Loucy (cell line): ENCODE results near the gene ATP11A.

Experiments used
- H2AFZ ChIP-seq: fragments of 200-600 bp; sonication (generic); 2 replicates; pipeline ENCODE4 v1.6.0; 2016; ENCODE audit warnings: antibody characterized with exemption, mild to moderate bottlenecking, low read length, moderate library complexity
- H3F3A ChIP-seq: fragments of 200-600 bp; 2 replicates; pipeline ENCODE4 v1.6.0; 2016; ENCODE audit warnings: antibody characterized with exemption, low read depth, mild to moderate bottlenecking
- H3K27me3 ChIP-seq: fragments of 200-600 bp; sonication (generic); 2 replicates; pipeline ENCODE4 v1.6.1; 2014; ENCODE audit warnings: low read length, mild to moderate bottlenecking; ENCODE audit not compliant: insufficient read depth, poor library complexity, severe bottlenecking
- H3K36me3 ChIP-seq: fragments of 200-600 bp; sonication (generic); 2 replicates; pipeline ENCODE4 v1.6.1; 2016; ENCODE audit warnings: low read length; ENCODE audit not compliant: insufficient read depth
- H3K4me1 ChIP-seq: fragments of 200-600 bp; sonication (generic); 2 replicates; pipeline ENCODE4 v1.5.1; 2014; ENCODE audit warnings: low read length, mild to moderate bottlenecking; ENCODE audit not compliant: insufficient read depth, poor library complexity, severe bottlenecking
- H3K4me2 ChIP-seq: fragments of 200-600 bp; sonication (generic); 2 replicates; pipeline ENCODE4 v1.6.0; 2014; ENCODE audit warnings: antibody characterized with exemption, low read length, low read depth, mild to moderate bottlenecking; ENCODE audit not compliant: poor library complexity, severe bottlenecking
- H3K4me3 ChIP-seq: fragments of 200-600 bp; sonication (generic); 2 replicates; pipeline ENCODE4 v1.5.1; 2014; ENCODE audit warnings: low read length, mild to moderate bottlenecking, mixed read lengths; ENCODE audit not compliant: poor library complexity, severe bottlenecking
- H3K79me2 ChIP-seq: fragments of 200-600 bp; sonication (generic); 2 replicates; pipeline ENCODE4 v1.6.1; 2014; ENCODE audit warnings: low read length; ENCODE audit not compliant: insufficient read depth
- H3K9ac ChIP-seq: fragments of 200-600 bp; sonication (generic); 2 replicates; pipeline ENCODE4 v1.6.0; 2014; ENCODE audit warnings: mild to moderate bottlenecking, low read depth, low read length, moderate library complexity; ENCODE audit not compliant: poor library complexity, severe bottlenecking
- H3K9me2 ChIP-seq: fragments of 200-600 bp; sonication (generic); replicated peaks from 2 replicates; pipeline ENCODE4 v1.6.1; 2016; ENCODE audit warnings: low read depth, low read length, mixed read lengths
- H3K9me3 ChIP-seq: fragments of 200-600 bp; sonication (generic); 2 replicates; pipeline ENCODE4 v1.6.1; 2014; ENCODE audit warnings: mild to moderate bottlenecking, antibody characterized with exemption, low read length, low read depth; ENCODE audit not compliant: insufficient read depth
- H4K20me1 ChIP-seq: fragments of 200-600 bp; sonication (generic); 2 replicates; pipeline ENCODE4 v1.6.0; 2014; ENCODE audit warnings: antibody characterized with exemption, low read length, mild to moderate bottlenecking; ENCODE audit not compliant: insufficient read depth, poor library complexity, severe bottlenecking
- CTCF ChIP-seq: fragments of 200-600 bp; sonication (generic); conservative IDR thresholded peaks from 2 replicates; pipeline ENCODE4 v1.5.1; 2014; ENCODE audit warnings: mild to moderate bottlenecking, antibody characterized with exemption, low read length
- EZH2phosphoT487 ChIP-seq: fragments of 200-600 bp; IDR thresholded peaks from 2 replicates; pipeline ENCODE4 v1.6.1; 2018; ENCODE audit warnings: antibody characterized with exemption, mild to moderate bottlenecking, moderate library complexity, borderline replicate concordance

ATP11A gene

GRCh38 chr13:112820318-112820717 is 130.5 kb downstream of the ATP11A start:
- Histone ChIP-seq H3K36me3 (peaks cover 30% of the 10 kb centered on the region; the same call in 1 of the 2 replicates), H3K9me2 (no peaks in the 10 kb centered on the region)

GRCh38 chr13:112821340-112822055 is 131.7 kb downstream of the ATP11A start:
- Histone ChIP-seq H3F3A (no peaks in the 10 kb centered on the region), H3K9me2 (no peaks in the 10 kb centered on the region), H3K9ac (no peak overlapping the region), H3K4me2 (no peak overlapping the region), H3K9me3 (no peaks in the 10 kb centered on the region; the same call in 1 of the 2 replicates), H3K79me2 (no peaks in the 10 kb centered on the region), H3K4me3 (no peak overlapping the region), H3K4me1 (peaks cover 7% of the 10 kb centered on the region), H2AFZ (no peak overlapping the region), H3K27me3 (no peaks in the 10 kb centered on the region), H3K36me3 (peaks cover 23% of the 10 kb centered on the region; the same call in 1 of the 2 replicates), H4K20me1 (no peaks in the 10 kb centered on the region)
- no peak for TF ChIP-seq CTCF

More at GRCh38 chr13:112820318-112820717, 130.5 kb downstream of the ATP11A start:
- Histone ChIP-seq H3K4me1 (peaks cover 7% of the 10 kb centered on the region), H2AFZ (no peak overlapping the region), H3K9ac (no peak overlapping the region), H3K79me2 (no peaks in the 10 kb centered on the region), H3K4me2 (no peak overlapping the region), H3K27me3 (no peaks in the 10 kb centered on the region), H3K9me3 (no peaks in the 10 kb centered on the region; the same call in 1 of the 2 replicates), H3F3A (no peaks in the 10 kb centered on the region), H4K20me1 (no peaks in the 10 kb centered on the region), H3K4me3 (no peak overlapping the region)
- TF ChIP-seq EZH2phosphoT487 (no peak), CTCF (no peak)

GRCh38 chr13:112822851-112823250 is 133.0 kb downstream of the ATP11A start:
- Histone ChIP-seq H3K36me3 (peaks cover 24% of the 10 kb centered on the region; the same call in 1 of the 2 replicates), H3K9ac (no peak overlapping the region), H3K9me2 (no peaks in the 10 kb centered on the region), H3K79me2 (no peaks in the 10 kb centered on the region), H3F3A (no peaks in the 10 kb centered on the region), H3K4me2 (no peak overlapping the region), H3K4me1 (peaks cover 7% of the 10 kb centered on the region), H4K20me1 (no peaks in the 10 kb centered on the region), H3K9me3 (no peaks in the 10 kb centered on the region; the same call in 1 of the 2 replicates), H3K27me3 (no peaks in the 10 kb centered on the region), H3K4me3 (no peak overlapping the region), H2AFZ (no peak overlapping the region)
- no peak for TF ChIP-seq CTCF
- no peak for TF ChIP-seq EZH2phosphoT487
